Measurements from ENCODE around the gene SLCO2A1. TPM values are rescaled to one million over a fixed set of nuclear protein-coding genes. Genes with fewer than 3 reads are reported as not detected.

The SLCO2A1 gene
- total RNA-seq, 4 donors from 2014 or later = 15.0 to 33.0 (median 19.2) TPM

GRCh38 chr3:134037168-134037567 lies 7.4 kb upstream of the SLCO2A1 start:
- no peak overlapping the region for H3K27ac ChIP-seq
- DNase-seq = no peak

GRCh38 chr3:134036291-134036690 lies 6.6 kb upstream of the SLCO2A1 start:
- H3K4me3 ChIP-seq = no peak overlapping the region
- H3K4me1 ChIP-seq = peaks cover 0 to 18% (median 0%) of the 10 kb centered on the region in 4 donors
- H3K36me3 ChIP-seq = no peaks in the 10 kb centered on the region
- H3K9me3 ChIP-seq = no peaks in the 10 kb centered on the region
- H3K27ac ChIP-seq = no peak overlapping the region
- no peaks in the 10 kb centered on the region for H3K27me3 ChIP-seq
- DNase-seq = no peak
- TF ChIP-seq POLR2A (IDR thresholded peaks at IDR 0.05) (no peak), CTCF (IDR thresholded peaks at IDR 0.05) (no peak)

More at GRCh38 chr3:134037168-134037567, 7.4 kb upstream of the SLCO2A1 start:
- no peak overlapping the region for H3K4me3 ChIP-seq
- no peaks in the 10 kb centered on the region for H3K9me3 ChIP-seq
- H3K4me1 ChIP-seq = peaks cover 0 to 18% (median 0%) of the 10 kb centered on the region in 4 donors
- no peaks in the 10 kb centered on the region for H3K36me3 ChIP-seq
- no peaks in the 10 kb centered on the region for H3K27me3 ChIP-seq
- TF ChIP-seq POLR2A (IDR thresholded peaks at IDR 0.05) = no peak
- no peak for TF ChIP-seq CTCF (IDR thresholded peaks at IDR 0.05)

- Histone ChIP-seq H3K9me3 (no peaks in the 10 kb centered on the region), H3K27ac (no peak overlapping the region), H3K4me3 (no peak overlapping the region), H3K4me1 (peaks cover 0 to 18% (median 0%) of the 10 kb centered on the region in 4 donors), H3K36me3 (no peaks in the 10 kb centered on the region), H3K27me3 (no peaks in the 10 kb centered on the region)
- TF ChIP-seq CTCF (IDR thresholded peaks at IDR 0.05) (no peak), POLR2A (IDR thresholded peaks at IDR 0.05) (no peak)
- no peak for DNase-seq
These were observed 6.1 kb upstream of the SLCO2A1 start for GRCh38 chr3:134035836-134036235.

- Histone ChIP-seq H3K9me3 (no peaks in the 10 kb centered on the region), H3K27me3 (peaks cover 0 to 8% of the 10 kb centered on the region in 2 donors), H3K36me3 (no peaks in the 10 kb centered on the region), H3K4me3 (no peak overlapping the region), H3K4me1 (peaks cover 0 to 22% (median 0%) of the 10 kb centered on the region in 4 donors), H3K27ac (no peak overlapping the region)
- TF ChIP-seq POLR2A (IDR thresholded peaks at IDR 0.05) = no peak
- no peak for TF ChIP-seq CTCF (IDR thresholded peaks at IDR 0.05)
- no peak for DNase-seq
These were observed 4.5 kb upstream of the SLCO2A1 start for GRCh38 chr3:134034005-134034785.

- Histone ChIP-seq H3K27me3 (peaks cover 0 to 8% of the 10 kb centered on the region in 2 donors), H3K27ac (no peak overlapping the region), H3K36me3 (no peaks in the 10 kb centered on the region), H3K4me3 (no peak overlapping the region), H3K4me1 (peaks cover 0 to 17% (median 0%) of the 10 kb centered on the region in 4 donors), H3K9me3 (no peaks in the 10 kb centered on the region)
- TF ChIP-seq POLR2A (IDR thresholded peaks at IDR 0.05) (no peak), CTCF (IDR thresholded peaks at IDR 0.05) (no peak)
- no peak for DNase-seq
These were observed 3.7 kb upstream of the SLCO2A1 start for GRCh38 chr3:134033315-134033996.

Data from Peyer's patch (tissue), 4 donors.